SW 1271 (cell line): Measurements from ENCODE around the gene HOXA13.

Experiments used
- DNase-seq, 2 experiments: peaks; one replicate each; lab custom pipeline; 2025; lab: John Stamatoyannopoulos, UW

Gene HOXA13

DNA sequence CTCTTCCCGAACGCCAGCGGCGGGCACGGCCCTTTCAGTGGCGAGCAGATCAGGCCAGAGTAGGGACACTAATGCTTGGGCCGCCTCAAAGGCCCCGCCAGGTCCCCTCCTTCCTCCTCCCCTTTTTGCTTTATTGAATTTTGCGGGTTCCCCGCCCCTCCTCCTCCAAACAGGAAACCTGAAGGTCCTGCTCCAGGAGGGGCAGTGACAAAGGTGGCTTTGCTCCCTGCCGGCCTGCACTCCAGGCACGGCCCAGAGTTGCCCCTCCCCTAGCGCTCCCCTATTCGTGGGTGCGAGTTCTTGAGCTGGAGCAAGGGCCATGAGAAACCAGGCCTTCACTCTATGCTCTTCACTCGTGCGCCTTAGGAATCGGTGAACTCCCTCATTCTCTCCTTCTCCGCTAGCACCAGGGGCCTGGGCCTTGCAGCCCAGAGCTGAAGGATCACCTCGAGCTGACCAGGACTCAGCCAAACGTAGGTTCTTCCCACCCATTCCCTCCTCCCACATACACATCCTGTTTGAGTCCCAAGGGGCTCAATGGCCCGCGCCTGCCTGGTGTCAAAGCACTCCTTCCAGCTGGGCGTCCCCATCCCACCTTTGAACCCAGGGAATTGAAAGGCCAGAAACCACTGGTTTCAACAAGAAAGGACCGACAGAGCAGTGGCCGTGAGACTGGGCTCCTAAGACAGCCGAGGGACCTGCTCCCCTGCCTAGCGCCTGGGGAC lies 51.7 kb downstream of the HOXA13 start:
- no peak for DNase-seq

DNA sequence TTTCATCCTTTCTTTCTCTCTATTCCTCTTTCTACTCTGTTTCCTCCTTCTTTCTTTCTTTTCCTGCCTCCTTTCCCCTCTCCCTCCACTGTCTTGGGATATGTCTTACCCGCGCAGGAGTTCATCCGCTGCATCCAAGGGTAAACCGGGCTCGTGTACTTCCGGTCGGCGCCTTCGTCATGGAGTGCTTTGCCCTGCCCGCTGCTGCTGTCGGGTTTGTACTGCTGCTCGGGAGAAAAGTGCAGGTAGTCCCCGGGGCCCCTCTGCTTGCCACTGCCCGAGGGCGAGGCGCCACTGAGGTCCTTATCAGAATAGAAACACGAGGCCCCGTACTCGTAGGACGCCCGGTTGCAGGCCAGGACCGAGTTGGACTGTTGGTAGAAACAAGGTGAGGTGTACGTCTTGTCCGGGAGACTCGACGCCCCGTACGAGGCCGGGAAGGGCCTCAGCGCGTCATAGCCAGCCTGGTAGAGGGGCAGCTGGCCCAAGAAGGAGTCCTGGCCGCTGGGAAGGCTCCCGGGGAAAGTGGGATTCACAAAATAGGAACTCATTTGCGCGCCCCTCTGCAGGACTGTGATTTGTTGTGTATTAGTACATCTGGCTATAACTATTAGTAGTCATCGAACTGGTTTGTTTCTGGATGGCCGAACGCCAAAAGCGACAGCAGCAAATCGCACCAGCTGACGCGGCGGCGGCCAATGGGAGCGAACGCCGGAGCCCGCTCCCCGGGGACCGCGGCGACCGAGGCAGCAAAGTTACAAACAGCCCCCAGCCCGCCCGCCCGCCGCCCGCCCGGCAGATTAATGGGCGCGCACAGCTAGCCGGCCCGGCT lies 52.5 kb downstream of the HOXA13 start, which contains the start of gene HOXA6:
TSS of gene HOXA6 (minus strand) at position 576 of the 832 bp plus-strand sequence. CDS start at position 551, 25 bp downstream.
- DNase-seq: no peak

DNA sequence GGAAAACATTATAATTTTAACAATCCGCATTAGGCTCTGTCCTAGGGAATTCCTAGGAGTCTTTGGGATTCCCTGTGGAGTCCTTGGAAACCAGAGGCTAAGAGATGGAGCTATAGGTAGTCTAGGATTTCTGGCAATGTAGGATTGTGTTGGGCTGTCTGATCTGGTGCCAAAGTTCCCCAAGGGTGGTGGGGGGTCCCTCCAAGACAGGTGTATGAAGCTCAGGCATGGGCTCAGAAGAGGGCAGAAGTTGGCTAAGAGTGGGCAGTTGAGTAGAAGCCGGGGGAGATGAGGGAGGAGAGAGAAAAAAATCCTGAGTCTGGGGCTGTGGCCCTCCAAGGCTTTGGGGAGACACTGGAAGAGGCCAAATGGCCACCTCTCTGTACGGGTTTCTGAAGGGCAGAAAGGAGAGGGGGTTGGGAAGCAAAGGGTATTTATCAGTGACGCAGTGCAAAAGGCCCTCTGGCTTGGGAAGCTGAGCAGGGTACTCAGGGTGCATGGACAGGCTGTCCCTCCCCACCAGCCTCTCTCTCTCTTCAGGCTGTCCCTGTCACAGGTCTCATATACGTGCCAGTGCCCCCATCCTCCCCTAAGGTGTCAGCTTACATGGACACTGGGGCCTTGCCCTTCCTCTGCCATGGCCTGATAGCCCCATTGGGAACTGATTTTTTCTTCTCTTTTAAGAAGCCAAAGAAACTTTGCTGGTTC lies 53.2 kb downstream of the HOXA13 start:
- DNase-seq: no peak

DNA sequence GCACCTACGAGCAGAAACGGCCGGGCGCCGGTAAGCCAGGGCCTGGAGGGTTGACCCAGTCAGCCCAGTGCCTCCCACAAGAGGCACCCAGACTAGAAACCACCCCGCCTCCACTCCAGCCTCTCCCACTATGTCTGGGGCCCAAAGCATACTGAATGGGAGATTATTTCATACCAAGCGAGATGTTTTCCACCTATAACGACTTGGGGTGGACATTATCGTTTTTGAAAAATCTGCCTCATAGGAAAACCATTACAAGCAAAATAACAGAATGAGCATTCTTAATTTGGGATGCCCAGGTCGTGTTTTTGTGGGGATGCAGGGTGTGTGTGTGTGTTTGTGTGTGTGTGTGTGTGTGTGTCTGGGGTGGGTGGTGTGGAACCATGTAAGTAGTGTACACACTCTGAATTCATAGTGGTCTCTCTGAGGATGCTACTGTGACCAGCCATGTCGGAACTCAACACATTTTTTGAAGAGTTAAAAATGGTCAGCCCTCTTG lies 53.9 kb downstream of the HOXA13 start:
- no peak for DNase-seq

DNA sequence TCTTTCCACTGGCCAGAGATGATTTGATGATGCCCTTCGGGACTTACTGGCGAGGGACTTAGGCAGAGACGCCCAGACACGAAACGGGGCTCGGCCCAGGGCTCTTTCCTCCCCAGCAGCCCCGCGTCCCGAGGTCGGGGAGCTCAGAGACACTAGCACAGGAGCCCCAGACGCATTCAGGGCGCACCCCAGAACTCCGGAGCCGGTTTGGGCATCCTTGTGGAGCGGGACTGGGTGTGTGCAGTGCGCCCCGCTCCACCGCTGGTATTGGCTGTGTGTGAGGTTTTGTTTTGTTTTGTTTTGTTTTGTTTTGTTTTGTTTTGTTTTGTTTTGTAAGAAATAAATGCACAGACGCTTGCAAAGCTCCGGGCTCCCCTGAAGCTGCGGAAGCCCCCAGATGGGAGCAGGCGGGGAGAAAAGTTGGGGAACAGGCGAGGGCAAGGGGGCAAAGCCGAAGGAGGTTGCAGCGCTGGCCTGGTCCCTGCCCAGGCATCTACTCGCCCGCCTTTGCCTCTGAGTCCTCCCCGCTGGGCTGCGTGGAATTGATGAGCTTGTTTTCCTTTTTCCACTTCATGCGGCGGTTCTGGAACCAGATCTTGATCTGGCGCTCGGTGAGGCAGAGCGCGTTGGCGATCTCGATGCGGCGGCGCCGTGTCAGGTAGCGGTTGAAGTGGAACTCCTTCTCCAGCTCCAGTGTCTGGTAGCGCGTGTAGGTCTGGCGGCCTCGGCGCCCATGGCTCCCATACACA lies 54.6 kb downstream of the HOXA13 start:
- DNase-seq: no peak

DNA sequence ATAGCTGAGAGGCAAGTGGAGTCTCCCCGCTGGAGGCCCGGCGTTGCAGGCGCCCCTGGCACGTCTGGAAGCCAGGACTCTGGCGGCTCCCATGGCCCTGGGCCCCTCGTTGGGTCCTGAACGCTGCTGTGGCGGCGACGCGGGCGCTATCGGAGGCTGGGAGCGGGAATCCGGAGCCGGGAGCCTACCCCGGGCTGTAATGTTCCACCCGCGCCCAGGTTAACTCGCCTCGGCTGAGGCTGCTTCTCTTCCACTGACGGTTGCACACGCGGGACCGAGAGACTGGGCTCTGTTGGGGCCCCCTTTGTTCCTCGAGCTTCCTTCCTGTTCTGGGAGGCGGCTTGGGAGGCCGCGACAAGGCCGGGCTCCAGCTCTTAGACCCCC lies 55.1 kb downstream of the HOXA13 start:
- no peak for DNase-seq
